ENCODE results near the gene RREB1. TPM values are rescaled to one million over a fixed set of nuclear protein-coding genes. Genes with fewer than 3 reads are reported as not detected.

The RREB1 gene
- total and polyA plus RNA-seq, 2 of the 4 experiments (the other 2 are of a cell fraction) = 8.4 to 14.5 TPM

DNA sequence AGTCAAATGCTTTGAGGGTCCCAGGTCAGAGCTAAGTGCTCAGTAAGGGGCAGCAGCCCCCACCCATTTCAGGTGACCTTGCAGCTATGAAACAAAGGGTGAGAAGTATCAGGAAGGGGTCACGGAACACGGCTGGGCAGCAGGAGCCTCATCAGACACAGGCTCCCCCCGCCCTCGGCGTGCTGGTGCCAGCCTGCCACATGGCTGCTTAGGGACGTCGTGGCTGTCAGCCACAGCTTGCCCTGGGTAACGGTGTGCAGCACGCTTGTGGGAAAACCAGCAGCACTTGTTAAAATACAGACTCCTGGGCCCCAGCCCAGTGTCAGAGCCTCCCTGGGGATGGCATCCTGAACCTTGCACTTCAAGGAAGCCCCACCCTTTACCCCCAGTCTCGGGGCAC is 165.9 kb downstream of the RREB1 start:
- Histone ChIP-seq H3K36me3 (ENCODE audit: control insufficient read depth, insufficient read depth, low read length) (no peaks in the 10 kb centered on the region), H2AFZ (replicated peaks; ENCODE audit: low read length, poor library complexity) (no peak overlapping the region), H2AK5ac (ENCODE audit: low read depth, low read length) (no peak overlapping the region), H3K4me3 (ENCODE audit: insufficient read depth, low read depth, low read length) (no peak overlapping the region), H2BK5ac (ENCODE audit: low read depth, low read length, poor library complexity, severe bottlenecking) (no peak overlapping the region), H3K9ac (ENCODE audit: low read depth, low read length) (no peak overlapping the region), H3K18ac (ENCODE audit: low read depth, low read length) (no peak overlapping the region), H3K9me1 (ENCODE audit: insufficient read depth, low read length) (no peaks in the 10 kb centered on the region), H3K79me1 (ENCODE audit: low read depth in 1 of 2, low read length in 2 of 2) (no peaks in the 10 kb centered on the region), H3K4me1 (ENCODE audit: control insufficient read depth, insufficient read depth, low read length) (no peaks in the 10 kb centered on the region; the same call in 1 of the 2 replicates), H3K23ac (ENCODE audit: low read depth, low read length) (no peak overlapping the region), H2BK15ac (ENCODE audit: low read depth, low read length) (no peak overlapping the region), H2BK20ac (ENCODE audit: low read depth, low read length) (no peak overlapping the region), H3K27ac (ENCODE audit: insufficient read depth, low read length) (no peak overlapping the region), H2AK9ac (replicated peaks; ENCODE audit: low read depth, low read length, poor library complexity) (peak overlapping the region; percentile 72), H4K5ac (ENCODE audit: low read depth, low read length) (no peak overlapping the region), H3K27me3 (ENCODE audit: control insufficient read depth, insufficient read depth, low read length) (no peaks in the 10 kb centered on the region), H3K4ac (ENCODE audit: low read depth, low read length) (no peak overlapping the region), H3K14ac (replicated peaks; ENCODE audit: low read depth, low read length) (no peak overlapping the region), H3K56ac (ENCODE audit: extremely low read depth, insufficient read depth, low read length) (no peak overlapping the region), H4K8ac (ENCODE audit: low read depth in 2 of 2, low read length in 2 of 2) (no peak overlapping the region), H4K91ac (ENCODE audit: insufficient read depth, low read depth, low read length) (no peak overlapping the region), H2BK120ac (ENCODE audit: low read depth, low read length) (no peak overlapping the region), H3K4me2 (ENCODE audit: low read depth, low read length) (no peak overlapping the region), H3K9me3 (ENCODE audit: control insufficient read depth, insufficient read depth, low read length) (no peaks in the 10 kb centered on the region), H4K20me1 (ENCODE audit: insufficient read depth, low read length) (no peaks in the 10 kb centered on the region)
- 70% methylated on average over 4 of the region's 10 CpGs; no CpG with 5 or more reads in 1 of the 2 experiments for WGBS, 2 experiments (ENCODE audit: extremely low coverage in 2 of 2, insufficient read length in 1 of 2)
- no peak for ATAC-seq (ENCODE audit: low read depth)
- intact Hi-C loops (cut with micrococcal nuclease) (no loop called here), dilution Hi-C loops (cut with HindIII; ENCODE audit: low sequenced_read_pairs, unreplicated experiment) (no loop called here), in situ Hi-C loops (cut with MboI; ENCODE audit: low sequenced_read_pairs) (no loop called here)
- BruUV-seq (replicated peaks) = no TSS peak
- POLR2A ChIA-PET (ENCODE audit: unreplicated experiment) = no interaction called here
- no peak for DNase-seq
- CTCF ChIA-PET = no interaction called here
- TF ChIP-seq MXI1 (IDR thresholded peaks at IDR 0.05; ENCODE audit: borderline replicate concordance, low read depth, low read length) (no peak), MAZ (IDR thresholded peaks at IDR 0.05; ENCODE audit: borderline replicate concordance, low read depth, low read length) (no peak), RFX5 (IDR thresholded peaks at IDR 0.05; ENCODE audit: low read depth, low read length) (no peak), CEBPB (IDR thresholded peaks at IDR 0.05; ENCODE audit: low read depth, low read length) (no peak), RAD21 (IDR thresholded peaks at IDR 0.05; ENCODE audit: low read length) (no peak), RCOR1 (IDR thresholded peaks at IDR 0.05; ENCODE audit: insufficient replicate concordance, low read length) (no peak), NFE2L2 (IDR thresholded peaks at IDR 0.05; ENCODE audit: low read depth, low read length) (no peak), FOS (IDR thresholded peaks at IDR 0.05; ENCODE audit: low read depth, low read length) (no peak), SMC3 (IDR thresholded peaks at IDR 0.05; ENCODE audit: low read depth, low read length) (no peak)
- TF ChIP-seq, protein P1, sequence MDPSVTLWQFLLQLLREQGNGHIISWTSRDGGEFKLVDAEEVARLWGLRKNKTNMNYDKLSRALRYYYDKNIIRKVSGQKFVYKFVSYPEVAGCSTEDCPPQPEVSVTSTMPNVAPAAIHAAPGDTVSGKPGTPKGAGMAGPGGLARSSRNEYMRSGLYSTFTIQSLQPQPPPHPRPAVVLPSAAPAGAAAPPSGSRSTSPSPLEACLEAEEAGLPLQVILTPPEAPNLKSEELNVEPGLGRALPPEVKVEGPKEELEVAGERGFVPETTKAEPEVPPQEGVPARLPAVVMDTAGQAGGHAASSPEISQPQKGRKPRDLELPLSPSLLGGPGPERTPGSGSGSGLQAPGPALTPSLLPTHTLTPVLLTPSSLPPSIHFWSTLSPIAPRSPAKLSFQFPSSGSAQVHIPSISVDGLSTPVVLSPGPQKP (IDR thresholded peaks at IDR 0.05; ENCODE audit: borderline replicate concordance, low read depth, low read length) = no peak
- TF ChIP-seq, protein P2, sequence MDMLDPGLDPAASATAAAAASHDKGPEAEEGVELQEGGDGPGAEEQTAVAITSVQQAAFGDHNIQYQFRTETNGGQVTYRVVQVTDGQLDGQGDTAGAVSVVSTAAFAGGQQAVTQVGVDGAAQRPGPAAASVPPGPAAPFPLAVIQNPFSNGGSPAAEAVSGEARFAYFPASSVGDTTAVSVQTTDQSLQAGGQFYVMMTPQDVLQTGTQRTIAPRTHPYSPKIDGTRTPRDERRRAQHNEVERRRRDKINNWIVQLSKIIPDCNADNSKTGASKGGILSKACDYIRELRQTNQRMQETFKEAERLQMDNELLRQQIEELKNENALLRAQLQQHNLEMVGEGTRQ (IDR thresholded peaks at IDR 0.05; ENCODE audit: low read depth, low read length) = no peak
- TF ChIP-seq, protein P3, sequence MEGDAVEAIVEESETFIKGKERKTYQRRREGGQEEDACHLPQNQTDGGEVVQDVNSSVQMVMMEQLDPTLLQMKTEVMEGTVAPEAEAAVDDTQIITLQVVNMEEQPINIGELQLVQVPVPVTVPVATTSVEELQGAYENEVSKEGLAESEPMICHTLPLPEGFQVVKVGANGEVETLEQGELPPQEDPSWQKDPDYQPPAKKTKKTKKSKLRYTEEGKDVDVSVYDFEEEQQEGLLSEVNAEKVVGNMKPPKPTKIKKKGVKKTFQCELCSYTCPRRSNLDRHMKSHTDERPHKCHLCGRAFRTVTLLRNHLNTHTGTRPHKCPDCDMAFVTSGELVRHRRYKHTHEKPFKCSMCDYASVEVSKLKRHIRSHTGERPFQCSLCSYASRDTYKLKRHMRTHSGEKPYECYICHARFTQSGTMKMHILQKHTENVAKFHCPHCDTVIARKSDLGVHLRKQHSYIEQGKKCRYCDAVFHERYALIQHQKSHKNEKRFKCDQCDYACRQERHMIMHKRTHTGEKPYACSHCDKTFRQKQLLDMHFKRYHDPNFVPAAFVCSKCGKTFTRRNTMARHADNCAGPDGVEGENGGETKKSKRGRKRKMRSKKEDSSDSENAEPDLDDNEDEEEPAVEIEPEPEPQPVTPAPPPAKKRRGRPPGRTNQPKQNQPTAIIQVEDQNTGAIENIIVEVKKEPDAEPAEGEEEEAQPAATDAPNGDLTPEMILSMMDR (conservative IDR thresholded peaks at IDR 0.05; ENCODE audit: low read depth, low read length) = no peak
